GM19328 (cell line): Measurements from ENCODE around the gene ST7L.
"Not testable (repeated sequence)": the region's sequence is repeated elsewhere in the genome, so short reads cannot be mapped to it uniquely, and the experiment has no call there.

Experiments
- ATAC-seq: cut with Tn5 transposase; IDR thresholded peaks from one replicate; pipeline ENCODE4 v1.9.1; 2021; ENCODE audit warnings: mild to moderate bottlenecking, moderate library complexity; ENCODE audit not compliant: unreplicated experiment

Gene ST7L

GRCh38 chr1:112618721-112619517 is at the start of gene ST7L:
Gene ST7L, minus strand, starts transcription at chr1:112619141. Its CDS starts 28 bp downstream, at chr1:112619113.
- no peak for ATAC-seq

- ATAC-seq, result no peak
Measured at GRCh38 chr1:112666946-112667345, 48.0 kb upstream of the ST7L start.

- ATAC-seq, result no peak
Measured at GRCh38 chr1:112665857-112666256, 46.9 kb upstream of the ST7L start.

GRCh38 chr1:112651205-112651604 is 32.3 kb upstream of the ST7L start:
- no peak for ATAC-seq

GRCh38 chr1:112646225-112646624 is 27.3 kb upstream of the ST7L start:
- ATAC-seq, result no peak

- ATAC-seq, result no peak
Measured at GRCh38 chr1:112643080-112643479, 24.1 kb upstream of the ST7L start.

- not testable (repeated sequence) for ATAC-seq
Measured at GRCh38 chr1:112640437-112640836, 21.5 kb upstream of the ST7L start.

- no peak for ATAC-seq
Measured at GRCh38 chr1:112638110-112638428, 19.1 kb upstream of the ST7L start.

- ATAC-seq, result no peak
Measured at GRCh38 chr1:112637254-112638109, 18.5 kb upstream of the ST7L start.

GRCh38 chr1:112636597-112637253 is 17.8 kb upstream of the ST7L start:
- ATAC-seq, result no peak

GRCh38 chr1:112636056-112636455 is 17.1 kb upstream of the ST7L start:
- no peak for ATAC-seq

- no peak for ATAC-seq
Measured at GRCh38 chr1:112634367-112634766, 15.4 kb upstream of the ST7L start.

GRCh38 chr1:112633628-112634027 is 14.7 kb upstream of the ST7L start:
- no peak for ATAC-seq

GRCh38 chr1:112629256-112629655 is 10.3 kb upstream of the ST7L start:
- no peak for ATAC-seq

- no peak for ATAC-seq
Measured at GRCh38 chr1:112628516-112628915, 9.6 kb upstream of the ST7L start.

- no peak for ATAC-seq
Measured at GRCh38 chr1:112626887-112627286, 7.9 kb upstream of the ST7L start.

GRCh38 chr1:112626193-112626592 is 7.3 kb upstream of the ST7L start:
- ATAC-seq, result no peak

GRCh38 chr1:112625696-112626095 is 6.8 kb upstream of the ST7L start:
- no peak for ATAC-seq

- not testable (repeated sequence) for ATAC-seq
Measured at GRCh38 chr1:112624493-112624892, 5.6 kb upstream of the ST7L start.

GRCh38 chr1:112620377-112620695 is 1.4 kb upstream of the ST7L start:
- no peak for ATAC-seq

GRCh38 chr1:112619518-112620376 is 806 bp upstream of the ST7L start, which contains the start of gene CAPZA1:
Gene CAPZA1, plus strand, starts transcription at chr1:112619832. Its CDS starts 13 bp downstream, at chr1:112619845.
- ATAC-seq, result peak; percentile 81
